TTC549 (cell line): Measurements from ENCODE around the gene RND1.
"Not testable (repeated sequence)": the region's sequence is repeated elsewhere in the genome, so short reads cannot be mapped to it uniquely, and the experiment has no call there.

ENCODE experiments used
- FAIRE-seq: peaks from 2 replicates; lab custom pipeline; 2012; peaks lifted over from hg19 to GRCh38; lab: Jason Lieb, UNC

Gene RND1

GRCh38 chr12:48865281-48866051 lies at the start of gene RND1:
Gene RND1, minus strand, starts transcription at chr12:48865870. Its CDS starts 103 bp downstream, at chr12:48865767.
- no peak for FAIRE-seq

GRCh38 chr12:48910196-48910595 lies 44.5 kb upstream of the RND1 start:
- no peak for FAIRE-seq

- not testable (repeated sequence) for FAIRE-seq
Observed at GRCh38 chr12:48909698-48910097, 44.0 kb upstream of the RND1 start.

DNA sequence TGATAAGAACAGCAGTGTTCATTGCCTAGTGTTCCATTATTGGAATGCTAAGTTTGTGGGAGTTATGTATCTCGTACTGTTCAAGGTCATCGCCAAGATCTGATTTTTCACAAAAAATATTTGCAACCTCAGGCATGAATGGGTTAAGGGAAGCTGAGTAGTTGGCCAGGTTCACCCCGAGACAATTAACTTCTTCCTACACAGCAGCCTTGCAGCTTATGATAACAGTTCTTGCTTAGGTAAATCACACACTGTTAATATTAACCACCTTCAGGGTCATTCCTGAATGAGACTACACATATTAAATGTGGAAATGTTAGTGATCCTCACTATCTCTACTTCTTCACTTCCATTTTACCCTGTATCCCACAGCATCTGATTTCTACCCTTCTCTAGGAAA lies 41.6 kb upstream of the RND1 start:
- FAIRE-seq, result no peak

DNA sequence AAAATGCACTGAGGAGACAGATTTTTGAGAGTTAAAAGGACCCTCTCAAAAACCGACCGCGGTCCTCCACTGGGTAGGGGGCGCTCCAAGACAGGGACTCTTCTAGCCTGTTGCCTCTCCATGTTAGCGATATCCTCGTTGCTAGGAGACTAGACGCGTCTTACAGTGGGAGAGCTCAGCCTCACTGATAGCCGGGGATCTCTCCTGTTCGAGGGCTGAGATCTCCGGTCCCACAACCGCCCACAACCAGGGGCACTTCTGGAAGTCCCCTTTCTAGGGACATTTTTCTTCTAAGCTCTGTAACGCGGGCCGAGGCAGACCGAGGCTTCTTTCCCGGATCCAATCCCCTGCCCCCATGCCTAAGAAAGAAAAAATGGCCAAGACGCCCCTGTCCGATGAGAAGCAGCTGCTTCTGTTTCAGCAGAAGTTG lies 38.3 kb upstream of the RND1 start:
- FAIRE-seq, result no peak

- FAIRE-seq, result no peak
Observed at GRCh38 chr12:48903363-48903981, 37.8 kb upstream of the RND1 start.

GRCh38 chr12:48901278-48901677 lies 35.6 kb upstream of the RND1 start:
- no peak for FAIRE-seq

DNA sequence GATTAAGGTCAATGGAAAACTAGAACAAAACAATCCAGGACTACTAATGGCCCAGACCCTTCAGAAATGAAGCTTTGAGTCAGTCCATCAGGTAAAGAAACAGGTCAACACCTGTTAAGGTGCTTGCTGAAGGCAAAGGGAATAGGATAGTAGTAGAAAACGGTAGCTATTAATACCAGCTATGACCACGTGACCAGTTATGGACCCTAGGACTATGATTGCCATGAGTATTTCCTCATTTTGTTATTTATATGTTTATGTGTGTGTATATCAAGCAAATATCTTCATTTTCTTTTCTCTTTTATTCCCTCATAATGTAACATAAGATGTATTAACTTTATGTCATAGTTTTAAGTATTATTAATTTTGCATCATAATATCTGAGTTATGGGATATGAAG lies 34.0 kb upstream of the RND1 start:
- FAIRE-seq, result no peak

GRCh38 chr12:48894271-48894670 lies 28.6 kb upstream of the RND1 start:
- FAIRE-seq, result no peak

DNA sequence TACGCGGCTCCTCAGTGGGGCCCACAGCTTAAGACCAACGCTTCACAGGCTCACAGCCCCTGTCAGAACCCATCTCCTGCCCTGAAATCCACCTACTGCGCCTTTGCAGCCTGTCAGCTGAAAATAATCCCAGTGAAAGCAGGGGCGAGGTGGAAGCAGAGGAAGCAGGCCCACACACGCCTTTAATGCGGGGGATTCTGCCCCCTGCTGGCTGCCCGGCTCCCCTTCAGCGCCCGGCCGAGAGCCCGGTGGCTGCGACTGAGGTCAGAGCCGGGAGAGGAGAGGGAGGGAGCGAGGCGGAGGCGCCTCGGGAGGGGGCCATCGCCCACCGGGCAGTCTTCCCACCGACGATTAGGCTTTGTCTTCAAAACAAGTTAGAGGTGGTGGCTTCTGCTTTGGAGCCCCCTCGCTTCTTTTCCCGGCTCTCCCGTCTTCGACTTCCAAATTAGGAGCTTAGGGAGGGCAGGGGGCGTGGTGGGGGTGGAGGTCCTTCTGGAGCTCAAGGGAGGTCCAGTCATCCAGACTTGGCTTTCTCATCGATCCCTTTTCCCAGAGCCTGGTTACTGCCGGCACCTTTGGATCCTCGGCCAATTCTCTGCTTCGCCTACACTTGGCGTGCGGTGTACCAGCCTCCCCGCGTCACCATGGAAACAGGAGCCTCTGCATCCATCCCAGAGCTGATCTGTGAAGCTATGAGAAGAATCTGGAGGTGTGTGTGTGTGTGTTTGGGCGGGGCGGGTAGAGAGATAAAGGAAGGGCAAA lies 25.2 kb upstream of the RND1 start:
- no peak for FAIRE-seq

GRCh38 chr12:48889679-48890078 lies 24.0 kb upstream of the RND1 start:
- no peak for FAIRE-seq

DNA sequence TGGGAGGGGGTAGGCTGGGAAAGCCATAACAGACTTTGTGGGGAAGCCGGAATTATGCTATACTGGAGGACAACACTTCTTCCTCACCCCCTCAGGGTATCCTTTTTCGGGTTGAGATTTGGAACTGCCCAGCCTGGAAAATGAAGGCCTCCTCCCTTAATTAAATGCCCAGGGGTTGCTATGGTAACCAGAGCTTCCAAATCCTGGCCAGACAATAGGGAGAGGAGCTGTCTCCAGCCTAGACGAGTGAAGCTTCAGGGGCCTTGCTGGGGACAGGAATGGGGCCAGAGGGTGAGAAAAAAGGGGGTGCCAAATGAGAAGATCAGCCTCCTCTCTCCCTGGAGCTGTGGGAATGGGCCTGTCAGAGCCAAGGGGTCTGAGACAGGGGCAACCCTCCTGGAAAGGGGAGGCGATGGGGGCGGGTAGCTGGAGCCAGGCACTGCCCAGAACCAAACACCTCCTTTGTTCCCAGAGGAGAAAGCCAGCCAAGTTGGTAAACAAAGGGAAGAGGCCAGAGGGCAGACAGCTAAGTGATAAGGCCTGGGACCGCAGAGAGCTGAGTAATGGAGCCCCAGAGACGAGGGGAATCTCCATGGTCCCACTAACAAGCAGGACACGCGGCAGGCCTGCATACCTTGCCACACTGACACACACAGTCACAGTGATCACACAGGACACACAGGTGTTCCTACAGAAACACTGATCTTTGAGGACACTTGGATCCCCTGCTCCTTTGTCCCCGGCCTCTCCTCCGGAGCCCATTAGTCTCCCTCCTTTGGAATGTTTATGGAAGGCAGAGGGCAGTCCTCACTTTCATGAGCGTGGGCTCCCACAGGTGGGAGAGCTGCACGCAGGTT lies 17.9 kb upstream of the RND1 start:
- no peak for FAIRE-seq

GRCh38 chr12:48882972-48883304 lies 17.3 kb upstream of the RND1 start:
- FAIRE-seq, result no peak

- FAIRE-seq, result no peak
Observed at GRCh38 chr12:48882315-48882687, 16.6 kb upstream of the RND1 start.

- no peak for FAIRE-seq
Observed at GRCh38 chr12:48881686-48882314, 16.1 kb upstream of the RND1 start.

DNA sequence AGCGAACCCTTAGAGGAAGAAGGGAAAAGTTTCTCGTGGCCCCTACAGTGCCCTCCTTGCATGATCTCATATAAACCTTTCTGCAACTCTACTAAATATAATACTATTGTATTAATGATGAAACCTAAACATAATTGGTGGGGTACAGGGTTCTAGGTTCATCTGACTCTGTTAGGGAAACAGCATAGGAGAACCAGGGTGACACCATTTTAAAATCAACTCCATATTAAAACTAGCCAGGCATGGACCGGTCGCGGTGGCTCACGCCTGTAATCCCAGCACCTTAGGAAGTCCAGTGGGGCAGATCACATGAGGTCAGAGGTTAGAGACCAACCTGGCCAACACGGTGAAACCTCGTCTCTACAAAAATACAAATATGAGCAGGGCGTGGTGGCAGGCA lies 15.0 kb upstream of the RND1 start:
- FAIRE-seq, result no peak

GRCh38 chr12:48878548-48878947 lies 12.9 kb upstream of the RND1 start:
- FAIRE-seq, result no peak

GRCh38 chr12:48875944-48876515 lies 10.4 kb upstream of the RND1 start:
- FAIRE-seq, result no peak

GRCh38 chr12:48873534-48873933 lies 7.9 kb upstream of the RND1 start:
- not testable (repeated sequence) for FAIRE-seq

DNA sequence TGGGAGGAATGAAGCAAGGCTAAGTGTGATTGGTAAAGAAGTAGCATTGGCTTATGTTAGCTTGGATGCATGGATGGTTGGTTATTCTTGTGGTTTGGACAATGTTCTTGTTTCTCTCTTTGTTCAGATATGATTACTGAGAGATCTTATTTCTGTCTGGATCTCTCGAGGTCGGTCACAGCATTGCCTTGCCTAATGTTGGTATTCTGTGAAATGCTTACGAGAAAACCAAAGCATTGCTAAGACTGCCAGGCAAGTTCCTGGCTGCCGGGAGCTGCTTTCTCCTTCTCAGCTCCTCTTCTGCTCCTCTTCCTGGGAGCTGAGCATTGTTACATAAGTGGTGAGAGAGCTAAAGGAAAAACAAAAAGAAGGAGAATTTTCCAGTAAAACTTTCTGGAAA lies 7.4 kb upstream of the RND1 start:
- FAIRE-seq, result no peak

DNA sequence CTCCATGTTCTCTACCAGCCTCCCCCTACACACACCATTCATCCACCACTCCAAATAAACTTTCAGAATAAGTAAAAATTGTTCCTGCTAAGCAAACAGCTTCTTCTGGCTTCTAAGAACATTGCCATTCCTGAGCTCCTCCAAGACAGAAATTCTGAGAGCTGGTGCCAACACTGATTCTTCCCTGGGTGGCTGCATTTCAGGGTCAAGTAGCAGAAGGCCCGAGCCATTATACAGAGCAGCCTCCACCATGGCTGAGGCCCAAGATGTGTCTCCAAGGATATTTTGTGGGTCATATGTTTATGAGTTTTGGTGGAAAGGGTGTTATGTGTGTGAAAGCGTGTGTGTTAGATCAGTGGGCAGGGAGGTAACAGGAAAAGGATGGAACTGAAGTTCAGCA lies 3.5 kb upstream of the RND1 start:
- no peak for FAIRE-seq

DNA sequence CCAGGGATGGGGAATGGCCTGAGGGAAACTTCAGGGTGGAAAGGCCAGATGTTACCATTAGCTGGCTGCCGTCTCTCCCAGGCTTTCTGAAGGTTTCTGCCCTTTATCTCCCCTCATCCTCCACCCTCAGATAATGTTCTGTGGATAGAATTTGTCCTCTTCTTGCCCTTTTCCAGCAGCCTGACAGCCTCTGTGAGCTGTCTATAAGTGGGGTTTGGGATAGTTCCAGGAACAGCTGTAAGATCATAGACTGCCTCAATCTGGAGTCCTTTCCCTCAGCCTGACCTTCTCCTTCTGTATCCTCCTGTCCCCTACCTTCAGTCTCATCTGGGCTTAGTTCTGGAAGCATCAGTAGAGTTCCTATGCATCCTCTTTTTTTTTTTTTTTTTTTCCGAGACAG lies 2.8 kb upstream of the RND1 start:
- FAIRE-seq, result no peak
